Caco-2 (cell line): ENCODE data around the gene STK24. TPM values are rescaled to one million over a fixed set of nuclear protein-coding genes. Genes with fewer than 3 reads are reported as not detected.

Experiments
- BruUV-seq: library from RNA; stranded (reverse); fragments of 400-500 nt; replicated peaks from 2 replicates; lab custom pipeline; 2021; lab: Mats Ljungman, UMichigan
- CTCF ChIA-PET: fragments of 300-600 bp; sonication (Branson Sonifier 250); formaldehyde crosslinking; loops from one replicate; lab custom pipeline; 2022; ENCODE audit warnings: antibody characterized with exemption; lab: Charles Lee
- POLR2A ChIA-PET: fragments of 300-600 bp; sonication (Branson Sonifier 250); formaldehyde crosslinking; loops from one replicate; lab custom pipeline; 2022; ENCODE audit warnings: antibody characterized with exemption; lab: Charles Lee
- DNase-seq, 2 experiments: peaks; one replicate each; pipeline versions ENCODE4 v3.0.0 to v3.0.0-alpha.2; 2020 to 2022
- H3K27me3 ChIP-seq: replicated peaks from 2 replicates; pipeline ENCODE4 v1.6.0; 2011; ENCODE audit warnings: low read length; ENCODE audit not compliant: control insufficient read depth, insufficient read depth
- H3K36me3 ChIP-seq: 2 replicates; pipeline ENCODE4 v1.5.1; 2011; ENCODE audit warnings: low read length; ENCODE audit not compliant: control insufficient read depth, insufficient read depth
- H3K4me1 ChIP-seq: fragments of 250-450 bp; sonication (Bioruptor Pico); 2 replicates; pipeline ENCODE4 v1.5.1; 2020; ENCODE audit warnings: mild to moderate bottlenecking
- H3K4me3 ChIP-seq: 2 replicates; pipeline ENCODE4 v1.5.1; 2011; ENCODE audit warnings: low read depth, mild to moderate bottlenecking, control low read depth, low read length
- H3K9me3 ChIP-seq: fragments of 250-450 bp; sonication (Bioruptor Pico); 2 replicates; pipeline ENCODE4 v1.5.1; 2020; ENCODE audit warnings: mild to moderate bottlenecking, moderate library complexity
- H3K27ac Mint-ChIP-seq: one replicate; pipeline ENCODE4 v1.8.0; 2022; ENCODE audit warnings: mixed read lengths; ENCODE audit not compliant: unreplicated experiment
- H3K27me3 Mint-ChIP-seq: one replicate; pipeline ENCODE4 v1.8.0; 2022; ENCODE audit warnings: mixed read lengths; ENCODE audit not compliant: insufficient read depth, unreplicated experiment
- H3K36me3 Mint-ChIP-seq: one replicate; pipeline ENCODE4 v1.8.0; 2022; ENCODE audit warnings: mild to moderate bottlenecking, mixed read lengths; ENCODE audit not compliant: insufficient read depth, unreplicated experiment
- H3K4me1 Mint-ChIP-seq: one replicate; pipeline ENCODE4 v1.8.0; 2022; ENCODE audit warnings: low read depth, mixed read lengths; ENCODE audit not compliant: unreplicated experiment
- H3K4me3 Mint-ChIP-seq: one replicate; pipeline ENCODE4 v1.8.0; 2022; ENCODE audit warnings: mild to moderate bottlenecking, moderate library complexity, mixed read lengths; ENCODE audit not compliant: unreplicated experiment
- H3K9me3 Mint-ChIP-seq: one replicate; pipeline ENCODE4 v1.8.0; 2022; ENCODE audit warnings: mixed read lengths; ENCODE audit not compliant: unreplicated experiment
- intact Hi-C: fragments of 100-400 bp; cut with micrococcal nuclease; formaldehyde crosslinking; loops from one replicate; pipeline ENCODE4 v1.10.0; 2022; ENCODE audit not compliant: unreplicated experiment
- total RNA-seq: library from RNA; stranded (reverse); gene quantifications from 2 replicates; pipeline ENCODE4 v1.2.3, GENCODE V29; 2022
- TF ChIP-seq, protein P1 (sequence below), 2 experiments: fragments of 200-600 bp in 1 of 2; IDR thresholded peaks; 1 replicate in 1 of 2; 2 replicates in 1 of 2; pipeline versions ENCODE4 v1.5.1 to v1.8.0; 2011 to 2022; ENCODE audit warnings: antibody characterized with exemption in 1 of 2, control low read depth in 1 of 2, inconsistent platforms in 1 of 2, low read depth in 1 of 2, low read length in 1 of 2, mild to moderate bottlenecking in 1 of 2, moderate library complexity in 1 of 2; ENCODE audit not compliant: insufficient read depth in 1 of 2, severe bottlenecking in 1 of 2, unreplicated experiment in 1 of 2

The STK24 gene
- total RNA-seq, 1 experiment from 2014 or later: 253 TPM

DNA sequence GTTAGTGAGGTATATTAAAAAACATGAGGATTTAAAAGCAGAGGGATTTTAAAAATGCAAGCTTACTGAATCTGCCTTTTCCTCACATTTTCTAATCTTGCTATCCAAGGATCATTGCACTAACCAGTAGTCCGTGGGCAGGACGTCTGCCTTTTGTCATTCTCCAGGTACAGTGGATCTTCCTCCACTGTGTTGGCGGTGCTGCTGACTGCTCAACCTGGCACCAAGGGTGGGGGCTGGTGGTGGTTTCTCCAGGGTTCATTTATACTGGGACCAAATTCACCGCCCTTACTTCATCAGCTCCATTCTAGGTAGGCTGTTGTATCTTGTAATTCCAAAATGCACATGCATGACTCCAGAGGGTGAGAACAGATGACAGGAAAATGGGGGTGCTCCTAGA is 169.3 kb downstream of the STK24 start:
- Mint-ChIP-seq H3K27me3 (no peaks in the 10 kb centered on the region), H3K4me1 (no peaks in the 10 kb centered on the region), H3K4me3 (no peak overlapping the region), H3K27ac (no peak overlapping the region), H3K36me3 (peaks cover 70% of the 10 kb centered on the region), H3K9me3 (no peaks in the 10 kb centered on the region)
- no TSS peak for BruUV-seq
- no peak overlapping the region for H3K4me3 ChIP-seq
- TF ChIP-seq, protein P1, sequence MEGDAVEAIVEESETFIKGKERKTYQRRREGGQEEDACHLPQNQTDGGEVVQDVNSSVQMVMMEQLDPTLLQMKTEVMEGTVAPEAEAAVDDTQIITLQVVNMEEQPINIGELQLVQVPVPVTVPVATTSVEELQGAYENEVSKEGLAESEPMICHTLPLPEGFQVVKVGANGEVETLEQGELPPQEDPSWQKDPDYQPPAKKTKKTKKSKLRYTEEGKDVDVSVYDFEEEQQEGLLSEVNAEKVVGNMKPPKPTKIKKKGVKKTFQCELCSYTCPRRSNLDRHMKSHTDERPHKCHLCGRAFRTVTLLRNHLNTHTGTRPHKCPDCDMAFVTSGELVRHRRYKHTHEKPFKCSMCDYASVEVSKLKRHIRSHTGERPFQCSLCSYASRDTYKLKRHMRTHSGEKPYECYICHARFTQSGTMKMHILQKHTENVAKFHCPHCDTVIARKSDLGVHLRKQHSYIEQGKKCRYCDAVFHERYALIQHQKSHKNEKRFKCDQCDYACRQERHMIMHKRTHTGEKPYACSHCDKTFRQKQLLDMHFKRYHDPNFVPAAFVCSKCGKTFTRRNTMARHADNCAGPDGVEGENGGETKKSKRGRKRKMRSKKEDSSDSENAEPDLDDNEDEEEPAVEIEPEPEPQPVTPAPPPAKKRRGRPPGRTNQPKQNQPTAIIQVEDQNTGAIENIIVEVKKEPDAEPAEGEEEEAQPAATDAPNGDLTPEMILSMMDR (IDR thresholded peaks at IDR 0.05; ENCODE audit: insufficient read depth in 1 of 2, low read depth in 1 of 2, low read length in 1 of 2, severe bottlenecking in 1 of 2, unreplicated experiment in 1 of 2): no peak
- intact Hi-C loops: no loop called here
- H3K9me3 ChIP-seq: no peaks in the 10 kb centered on the region
- POLR2A ChIA-PET: no interaction called here
- no peaks in the 10 kb centered on the region for H3K27me3 ChIP-seq
- no peak for DNase-seq
- no peaks in the 10 kb centered on the region for H3K4me1 ChIP-seq
- CTCF ChIA-PET: no interaction called here
- H3K36me3 ChIP-seq: no peaks in the 10 kb centered on the region

DNA sequence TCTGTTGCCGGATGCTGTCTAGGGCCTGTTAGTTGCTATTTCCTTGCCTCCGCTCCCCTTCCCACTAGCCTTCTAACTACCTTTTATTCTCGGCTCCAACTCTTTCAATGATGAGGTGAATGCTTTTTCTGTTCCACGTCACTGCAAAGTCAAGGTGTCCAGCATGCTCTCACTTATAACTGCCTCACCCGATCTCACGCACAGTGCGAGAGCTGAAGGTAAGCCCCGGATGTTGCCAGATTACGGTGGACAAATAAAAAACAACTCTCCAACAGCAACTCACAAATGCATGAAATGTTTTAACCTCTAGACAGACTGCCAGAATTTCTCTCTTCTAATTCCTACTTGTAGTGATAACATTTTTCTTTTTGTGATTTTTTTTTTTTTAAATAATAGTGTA is 169.9 kb downstream of the STK24 start:
- intact Hi-C loops: no loop called here
- DNase-seq: no peak
- Mint-ChIP-seq H3K4me3 (no peak overlapping the region), H3K9me3 (no peaks in the 10 kb centered on the region), H3K27me3 (no peaks in the 10 kb centered on the region), H3K36me3 (peaks cover 68% of the 10 kb centered on the region), H3K27ac (no peak overlapping the region), H3K4me1 (no peaks in the 10 kb centered on the region)
- Histone ChIP-seq H3K4me3 (no peak overlapping the region), H3K4me1 (no peaks in the 10 kb centered on the region), H3K27me3 (no peaks in the 10 kb centered on the region), H3K36me3 (no peaks in the 10 kb centered on the region), H3K9me3 (no peaks in the 10 kb centered on the region)
- TF ChIP-seq, protein P1 (IDR thresholded peaks at IDR 0.05; ENCODE audit: insufficient read depth in 1 of 2, low read depth in 1 of 2, low read length in 1 of 2, severe bottlenecking in 1 of 2, unreplicated experiment in 1 of 2): no peak
- ChIA-PET CTCF (no interaction called here), POLR2A (no interaction called here)
- no TSS peak for BruUV-seq

- no peaks in the 10 kb centered on the region for H3K27me3 ChIP-seq
- no TSS peak for BruUV-seq
- Mint-ChIP-seq H3K27ac (no peak overlapping the region), H3K4me3 (no peak overlapping the region), H3K9me3 (no peaks in the 10 kb centered on the region), H3K27me3 (no peaks in the 10 kb centered on the region), H3K36me3 (peaks cover 65% of the 10 kb centered on the region), H3K4me1 (no peaks in the 10 kb centered on the region)
- no peaks in the 10 kb centered on the region for H3K9me3 ChIP-seq
- H3K4me3 ChIP-seq: no peak overlapping the region
- intact Hi-C loops: no loop called here
- ChIA-PET POLR2A (no interaction called here), CTCF (no interaction called here)
- DNase-seq: no peak
- no peaks in the 10 kb centered on the region for H3K36me3 ChIP-seq
- TF ChIP-seq, protein P1 (IDR thresholded peaks at IDR 0.05; ENCODE audit: insufficient read depth in 1 of 2, low read depth in 1 of 2, low read length in 1 of 2, severe bottlenecking in 1 of 2, unreplicated experiment in 1 of 2): no peak
- no peaks in the 10 kb centered on the region for H3K4me1 ChIP-seq
Measured at GRCh38 chr13:98406427-98406826, 170.5 kb downstream of the STK24 start.
